SH-SY5Y (cell line): ENCODE results near the gene CXorf38.

Source experiments
- GATA2 ChIP-seq: IDR thresholded peaks from 2 replicates; pipeline ENCODE4 v1.6.1; 2011; ENCODE audit warnings: mild to moderate bottlenecking, low read depth, low read length
- GATA3 ChIP-seq: IDR thresholded peaks from 2 replicates; pipeline ENCODE4 v1.6.1; 2011; ENCODE audit warnings: low read depth, mild to moderate bottlenecking, low read length, moderate library complexity

GRCh38 chrX:40632199-40632598, 15.2 kb downstream of the CXorf38 start:
- TF ChIP-seq GATA3 (no peak), GATA2 (no peak)
